Lung (tissue), 12 donors: ENCODE measurements around the gene KDM3A. TPM values are rescaled to one million over a fixed set of nuclear protein-coding genes. Genes with fewer than 3 reads are reported as not detected.

Source experiments
- ATAC-seq: fragments of 200-7000 bp; cut with Tn5 transposase; one replicate; pipeline ENCODE4 v1.9.1; 2020; ENCODE audit warnings: moderate number of reproducible peaks; ENCODE audit not compliant: insufficient read depth, low FRiP score
- DNase-seq, 3 donors: peaks; one replicate each; pipeline ENCODE4 v3.0.0-alpha.2; 2013 to 2017
- H3K27ac ChIP-seq, 2 donors: one replicate each; pipeline ENCODE4 v1.5.1; 2013; ENCODE audit warnings: mild to moderate bottlenecking in 2 of 2, moderate library complexity in 2 of 2, control low read depth in 1 of 2, inconsistent platforms in 1 of 2, low read depth in 1 of 2, low read length in 1 of 2
- H3K27me3 ChIP-seq, 3 donors: one replicate each; pipeline ENCODE4 v1.5.1; 2013; ENCODE audit warnings: low read length in 2 of 3; ENCODE audit not compliant: control insufficient read depth in 3 of 3, insufficient read depth in 3 of 3
- H3K36me3 ChIP-seq, 4 donors: one replicate each; pipeline ENCODE4 v1.5.1; 2013; ENCODE audit warnings: low read length in 4 of 4, mild to moderate bottlenecking in 1 of 4, moderate library complexity in 1 of 4; ENCODE audit not compliant: control insufficient read depth in 4 of 4, insufficient read depth in 4 of 4
- H3K4me1 ChIP-seq, 5 donors: one replicate each; pipeline ENCODE4 v1.5.1; 2013; ENCODE audit warnings: low read length in 5 of 5, mild to moderate bottlenecking in 2 of 5, moderate library complexity in 1 of 5; ENCODE audit not compliant: control insufficient read depth in 5 of 5, insufficient read depth in 5 of 5
- H3K4me3 ChIP-seq: one replicate; pipeline ENCODE4 v1.5.1; 2013; ENCODE audit warnings: mild to moderate bottlenecking, control low read depth, moderate library complexity
- H3K9ac ChIP-seq, 2 donors: one replicate each; pipeline ENCODE4 v1.5.1; 2013; ENCODE audit warnings: low read length in 2 of 2, control low read depth in 1 of 2; ENCODE audit not compliant: insufficient read depth in 1 of 2
- H3K9me3 ChIP-seq, 4 donors: one replicate each; pipeline ENCODE4 v1.5.1; 2013; ENCODE audit warnings: low read length in 3 of 4, mild to moderate bottlenecking in 1 of 4, moderate library complexity in 1 of 4; ENCODE audit not compliant: control insufficient read depth in 4 of 4, insufficient read depth in 3 of 4
- CTCF ChIP-seq: IDR thresholded peaks from 2 replicates; pipeline ENCODE4 v1.5.1; 2012; ENCODE audit warnings: mild to moderate bottlenecking; ENCODE audit errors: control extremely low read depth, extremely low read depth
- WGBS, 2 donors: extraction: QIAGEN DNeasy Blood & Tissue Kit; methylation state at CpG; one replicate each; pipeline ENCODE4 v1.1.7; 2013; 5-methylcytosine and 5-hydroxymethylcytosine counted together
- polyA plus RNA-seq, 2 donors: library from polyadenylated mRNA; stranded (reverse); fragments of 200-250 nt; gene quantifications; one replicate each; pipeline ENCODE4 v1.2.1, GENCODE V29; 2013
- total RNA-seq, 2 donors: library from RNA; depleted of rRNA in 1 of 2; stranded (reverse); fragments of >200 nt in 1 of 2; gene quantifications; one replicate each; pipeline ENCODE4 v1.2.1, GENCODE V29; 2014 to 2021
- donor health status: control.
- donor health status: control.
- donor health status: Bipolar disorder and iron deficiency.
- donor health status: healthy.
- donor health status: DM: yes; HTN: yes; CAD: no.

The KDM3A gene
- total and polyA plus RNA-seq, 4 donors, result 17.5 to 130 (median 27.9) TPM

DNA sequence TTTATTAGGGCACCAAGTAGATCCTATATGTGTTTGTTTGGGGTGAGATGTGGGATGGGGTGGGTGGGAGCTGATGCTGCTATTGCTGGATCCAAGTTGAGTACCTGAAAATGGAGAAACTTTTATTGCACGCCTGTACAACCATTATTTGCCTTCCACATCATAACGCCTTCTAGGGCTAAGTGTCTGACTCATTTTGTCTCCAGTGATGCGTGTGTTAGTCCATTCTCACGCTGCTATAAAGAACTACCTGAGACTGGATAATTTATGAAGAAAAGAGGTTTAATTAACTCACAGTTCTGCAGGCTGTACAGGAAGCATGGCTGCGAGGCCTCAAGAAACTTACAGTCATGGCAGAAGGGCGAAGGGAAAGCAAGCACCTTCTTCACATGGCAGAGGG is 58.2 kb downstream of the KDM3A start:
- DNase-seq, result no peak
- H3K4me1 ChIP-seq, result no peaks in the 10 kb centered on the region
- peaks cover 25 to 53% (median 44%) of the 10 kb centered on the region in 4 donors for H3K36me3 ChIP-seq
- TF ChIP-seq CTCF, result no peak
- H3K9me3 ChIP-seq, result peaks cover 0 to 16% (median 8%) of the 10 kb centered on the region in 4 donors
- WGBS, 2 donors, result 98 to 100% methylated on average over 6 of the region's 6 CpGs
- H3K4me3 ChIP-seq, result no peak overlapping the region
- ATAC-seq, result no peak
- no peak overlapping the region for H3K27ac ChIP-seq
- no peak overlapping the region for H3K9ac ChIP-seq
- H3K27me3 ChIP-seq, result no peaks in the 10 kb centered on the region

DNA sequence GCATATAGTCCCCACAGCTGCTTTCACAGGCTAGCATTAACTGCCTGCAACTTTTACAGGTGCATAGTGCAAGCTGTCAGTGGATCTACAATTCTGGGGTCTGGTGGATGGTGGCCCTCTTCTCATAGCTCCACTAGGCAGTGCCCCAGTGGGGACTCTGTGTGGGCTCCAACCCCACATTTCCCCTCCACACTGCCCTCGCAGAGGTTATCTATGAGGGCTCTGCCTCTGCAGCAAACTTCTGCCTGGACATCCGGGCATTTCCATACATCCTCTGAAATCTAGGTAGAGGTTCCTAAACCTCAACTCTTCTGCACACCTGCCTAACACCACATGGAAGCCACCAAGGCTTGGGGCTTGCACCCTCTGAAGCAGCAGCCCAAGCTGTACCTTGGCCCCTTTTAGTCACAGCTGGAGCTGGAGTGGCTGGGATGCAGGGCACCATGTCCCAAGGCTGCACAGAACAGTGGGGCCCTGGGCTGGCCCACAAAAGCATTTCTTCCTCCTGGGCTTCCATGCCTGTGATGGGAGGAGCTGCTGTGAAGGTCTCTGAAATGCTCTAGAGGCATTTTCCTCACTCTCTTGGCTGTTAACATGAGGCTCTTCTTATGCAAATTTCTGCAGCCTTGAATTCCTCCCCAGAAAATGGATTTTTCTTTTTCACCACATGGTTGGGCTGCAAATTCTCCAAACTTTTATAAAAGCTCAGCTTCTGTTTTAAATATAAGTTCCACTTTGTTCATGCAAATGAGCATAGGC is 59.3 kb downstream of the KDM3A start:
- WGBS, 2 donors, result 96 to 100% methylated on average over 2 of the region's 2 CpGs
- no peak for TF ChIP-seq CTCF

DNA sequence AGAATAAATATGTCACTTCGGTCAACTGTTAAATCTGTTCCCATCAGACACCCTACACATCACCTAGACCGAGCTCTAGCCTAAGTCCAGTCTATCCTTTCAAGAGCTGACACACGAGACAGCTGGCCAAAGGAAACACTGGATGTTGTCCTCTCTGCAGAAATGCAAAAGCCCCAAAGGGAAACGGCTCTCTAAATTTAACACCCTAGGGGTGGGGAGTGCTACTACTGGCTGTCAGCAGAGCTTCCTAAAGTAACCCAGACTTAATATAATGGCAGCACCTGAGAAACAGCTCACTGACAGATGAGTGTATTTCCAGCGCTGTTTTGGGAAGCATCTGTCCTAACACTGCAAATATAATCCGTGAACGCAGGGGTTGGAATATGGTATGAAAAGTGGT is 66.4 kb downstream of the KDM3A start:
- Histone ChIP-seq H3K27me3 (no peaks in the 10 kb centered on the region), H3K9ac (no peak overlapping the region), H3K36me3 (peaks cover 14 to 34% (median 16%) of the 10 kb centered on the region in 4 donors), H3K9me3 (no peaks in the 10 kb centered on the region), H3K27ac (no peak overlapping the region), H3K4me1 (peaks cover 0 to 13% (median 3%) of the 10 kb centered on the region in 5 donors), H3K4me3 (no peak overlapping the region)
- ATAC-seq, result no peak
- no peak for DNase-seq
- 94 to 96% methylated on average over 7 of the region's 7 CpGs for WGBS, 2 donors
- no peak for TF ChIP-seq CTCF

More for the DNA sequence above, 59.3 kb downstream of the KDM3A start:
- H3K4me1 ChIP-seq, result no peaks in the 10 kb centered on the region
- no peak overlapping the region for H3K9ac ChIP-seq
- peaks cover 31 to 54% (median 48%) of the 10 kb centered on the region in 4 donors for H3K36me3 ChIP-seq
- no peak for ATAC-seq
- H3K4me3 ChIP-seq, result no peak overlapping the region
- no peak for DNase-seq
- H3K27me3 ChIP-seq, result no peaks in the 10 kb centered on the region
- H3K9me3 ChIP-seq, result peaks cover 0 to 16% (median 8%) of the 10 kb centered on the region in 4 donors
- no peak overlapping the region for H3K27ac ChIP-seq
